NCI-H510A (cell line): ENCODE results near the gene MRPL16.

ENCODE experiments used
- DNase-seq: peaks from one replicate; lab custom pipeline; 2025; lab: John Stamatoyannopoulos, UW

The MRPL16 gene

DNA sequence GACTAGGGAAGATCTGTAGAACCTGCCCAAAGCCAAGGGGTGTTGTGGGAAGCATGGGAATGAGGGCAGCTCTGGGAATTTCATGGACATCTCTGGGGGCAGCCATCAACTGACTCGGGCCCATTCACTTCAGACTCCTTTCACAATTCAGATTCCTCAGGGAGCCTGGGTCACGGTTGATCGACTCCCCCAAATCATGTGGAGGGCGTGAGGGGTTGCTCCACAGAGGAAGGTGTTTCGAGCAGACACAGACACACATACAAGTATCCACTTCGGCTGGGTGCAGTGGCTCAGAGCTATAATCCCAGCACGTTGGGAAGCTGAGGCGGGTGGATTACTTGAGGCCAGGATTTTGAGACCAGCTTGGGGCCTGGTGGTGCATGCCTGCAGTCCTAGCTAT is 39.7 kb downstream of the MRPL16 start:
- DNase-seq, result no peak

DNA sequence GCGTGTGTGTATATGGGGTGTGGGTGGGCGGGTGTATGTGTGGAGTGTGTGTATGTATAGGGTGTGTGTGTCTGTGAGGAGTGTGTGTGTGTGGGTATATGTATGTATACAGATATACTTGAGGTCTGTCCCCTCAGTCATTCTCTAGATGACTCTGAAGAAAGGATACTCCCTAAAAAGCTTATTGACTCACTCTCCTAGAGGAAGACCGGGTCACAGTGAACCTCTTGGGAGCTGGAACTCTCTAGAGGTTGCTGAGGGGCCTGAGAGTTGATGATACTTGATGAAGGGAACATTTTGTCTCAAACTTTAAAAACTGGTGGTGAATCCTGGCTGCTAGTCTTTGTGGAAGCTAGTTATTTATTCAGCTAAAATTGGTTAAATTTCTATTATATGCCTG is 40.3 kb downstream of the MRPL16 start:
- no peak for DNase-seq

DNA sequence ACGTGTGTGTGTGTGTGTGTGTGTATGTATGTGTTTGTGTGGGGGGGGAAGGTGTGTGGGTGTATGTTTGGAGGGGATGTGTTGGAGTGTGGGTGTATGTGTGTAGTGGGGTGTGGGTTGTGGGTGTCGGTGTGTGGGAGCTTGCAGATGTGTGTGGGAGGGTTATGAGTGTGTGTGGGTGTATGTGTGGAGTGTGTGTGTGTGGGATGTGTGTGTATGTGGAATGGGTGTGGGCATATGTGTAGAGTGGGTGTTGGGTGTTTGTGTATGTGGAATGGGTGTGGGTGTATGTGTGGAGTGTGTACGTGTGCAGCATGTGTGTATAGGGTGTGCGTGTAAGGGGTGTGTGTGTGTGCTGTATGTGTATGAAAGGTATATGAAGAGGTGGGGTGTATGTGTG is 40.8 kb downstream of the MRPL16 start:
- no peak for DNase-seq

DNA sequence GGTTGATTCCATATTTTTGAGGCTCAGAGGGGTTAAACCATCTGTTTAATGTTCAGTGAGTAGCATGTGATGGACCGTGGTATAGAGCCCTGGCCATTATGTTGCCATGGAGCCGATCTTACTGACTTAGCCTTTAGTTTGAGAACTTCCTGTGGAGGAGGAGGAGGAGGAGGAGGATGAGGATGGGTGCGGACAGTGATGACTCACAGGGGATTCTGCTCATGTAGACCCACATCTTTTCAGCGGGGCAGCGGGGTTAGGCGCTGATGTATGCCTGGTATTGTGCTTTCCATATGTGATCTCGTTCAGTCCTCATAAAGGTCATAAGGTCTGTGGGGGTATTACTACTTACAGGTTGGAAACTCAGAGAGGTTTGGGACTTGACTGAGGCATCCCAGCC is 41.5 kb downstream of the MRPL16 start:
- DNase-seq, result no peak

DNA sequence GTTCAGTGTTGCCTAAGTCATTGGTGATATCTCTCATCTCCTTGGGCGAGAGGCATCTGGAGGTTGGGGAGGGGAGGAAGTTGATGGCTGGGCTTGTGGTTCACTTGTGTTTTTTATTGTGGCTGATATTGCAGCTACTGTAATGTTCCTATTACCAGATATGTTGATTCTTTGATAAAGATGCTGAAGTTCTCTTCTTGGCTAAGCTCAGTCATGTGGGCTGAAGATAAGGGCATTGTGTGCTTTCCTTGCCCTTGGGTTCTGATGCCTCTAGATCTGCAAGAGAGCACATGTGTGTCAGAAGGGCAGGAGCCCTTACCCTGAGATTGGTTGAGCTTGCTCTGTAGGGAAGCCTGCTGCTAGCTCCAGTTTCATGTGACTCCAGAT is 43.4 kb downstream of the MRPL16 start:
- no peak for DNase-seq

DNA sequence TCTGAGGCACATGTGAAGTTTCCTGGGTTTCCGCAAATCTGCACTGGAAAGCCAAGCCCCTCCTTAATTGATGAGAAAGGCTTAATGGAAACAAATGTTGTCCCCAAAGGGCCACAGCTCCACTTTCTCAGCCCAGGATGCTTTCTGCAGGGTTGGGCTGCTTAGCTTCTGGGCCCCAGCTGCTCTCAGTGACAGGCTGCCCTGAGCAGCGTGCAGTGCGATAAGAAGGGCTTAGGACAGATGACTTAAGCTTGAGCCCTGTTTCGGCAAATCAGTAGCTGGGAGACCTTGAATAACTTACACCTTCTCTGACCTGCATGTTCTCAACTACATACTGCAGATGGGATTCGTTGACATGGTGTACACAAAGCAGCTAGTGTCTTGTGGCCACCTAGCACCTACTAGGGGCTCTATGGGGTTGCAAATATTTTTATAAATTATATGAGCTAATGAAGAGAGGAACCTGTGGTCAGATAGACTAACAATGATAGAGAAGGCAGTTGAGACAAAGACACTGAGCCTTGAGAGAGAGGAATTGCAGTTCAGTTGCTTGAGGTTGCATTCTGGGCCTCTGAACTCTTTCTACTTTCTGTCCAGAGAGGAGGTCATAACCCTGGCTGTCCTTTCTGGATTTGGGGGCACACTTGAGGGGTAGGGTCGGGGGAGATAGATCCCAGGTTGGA is 43.9 kb downstream of the MRPL16 start:
- DNase-seq, result no peak

DNA sequence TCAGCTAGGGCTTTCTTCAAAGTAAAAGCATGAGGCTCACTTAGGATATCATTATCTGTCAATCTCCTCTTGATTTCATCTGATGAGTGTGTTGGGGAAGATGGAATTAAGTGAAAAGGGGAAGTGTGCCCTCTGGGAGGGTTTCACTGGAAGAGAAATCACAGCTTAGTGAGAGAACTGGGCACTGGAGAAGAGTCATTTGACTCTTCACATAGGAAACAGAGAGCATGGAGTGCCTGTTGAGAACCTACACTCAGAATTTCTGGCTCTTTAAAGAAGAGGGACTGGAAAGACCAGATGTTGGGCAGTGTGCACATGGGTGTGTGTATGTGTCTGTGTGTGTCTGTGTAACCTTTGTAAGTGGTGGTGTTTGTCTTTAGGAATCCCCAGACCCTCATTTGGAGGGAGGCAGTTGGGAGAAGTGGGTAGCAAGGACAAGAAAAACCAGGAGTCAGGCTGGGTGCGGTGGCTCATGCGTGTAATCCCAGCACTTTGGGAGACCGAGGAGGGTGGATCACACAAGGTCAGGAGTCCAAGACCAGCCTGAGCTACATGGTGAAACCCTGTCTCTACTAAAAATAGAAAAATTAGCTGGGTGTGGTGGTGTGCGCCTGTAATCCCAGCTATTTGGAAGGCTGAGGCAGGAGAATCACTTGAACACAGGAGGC is 45.4 kb downstream of the MRPL16 start:
- DNase-seq, result no peak

DNA sequence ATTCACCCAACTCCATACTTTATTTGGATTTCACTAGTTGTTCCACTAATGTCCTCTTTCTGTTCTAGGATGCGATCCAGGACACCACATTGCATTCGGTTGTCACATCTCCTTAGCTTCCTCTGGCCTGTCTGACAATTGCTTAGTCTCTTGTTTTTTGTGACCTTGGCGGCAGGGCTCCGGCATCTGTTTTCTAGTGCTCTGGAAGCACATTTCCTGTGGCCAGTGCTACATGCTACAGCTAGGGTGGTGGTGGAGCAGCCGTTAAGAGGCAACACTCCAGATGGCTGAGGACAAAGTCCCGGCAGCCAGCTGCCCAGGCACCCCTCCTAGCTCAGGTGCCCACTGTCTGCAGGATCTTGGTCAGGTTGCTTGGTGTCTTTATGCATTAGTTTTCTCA is 48.6 kb downstream of the MRPL16 start:
- DNase-seq, result no peak

DNA sequence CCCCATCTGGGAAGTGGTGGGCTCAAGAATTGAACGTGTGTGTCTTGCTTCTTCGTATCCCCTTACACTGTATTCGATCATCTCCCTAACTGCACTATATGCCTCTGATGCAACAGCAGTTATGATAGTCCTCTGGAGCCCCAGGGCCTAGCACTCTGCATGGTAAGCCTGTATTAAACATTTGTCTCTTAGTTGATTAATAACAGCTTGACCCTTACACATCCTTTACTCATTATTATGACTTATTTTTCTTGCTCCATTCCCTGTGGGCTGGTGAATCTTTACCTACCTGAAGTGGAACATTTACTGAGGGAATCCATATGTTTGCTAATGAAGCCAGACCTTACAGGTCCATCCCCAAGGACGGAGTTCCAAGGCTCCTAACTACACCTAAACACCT is 49.8 kb downstream of the MRPL16 start:
- no peak for DNase-seq

DNA sequence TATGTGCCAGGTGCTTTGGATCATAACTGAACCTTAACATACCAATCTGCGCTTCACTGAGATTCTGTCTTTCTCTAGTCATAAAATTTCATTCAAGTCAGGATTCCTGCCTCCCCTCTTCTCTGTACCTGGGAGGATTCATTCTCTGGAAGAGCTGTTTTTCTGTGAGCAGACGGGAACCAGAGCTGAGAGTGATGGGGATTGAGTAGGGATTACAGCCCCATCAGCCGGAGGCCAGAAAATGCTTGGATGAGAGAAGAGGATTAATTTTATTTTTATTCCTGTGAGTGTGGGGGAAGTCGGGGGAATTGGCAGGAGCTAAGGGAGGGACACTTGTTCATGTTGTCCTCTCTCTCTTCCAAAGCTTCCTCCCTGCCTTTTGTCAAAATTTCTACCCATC is 50.7 kb downstream of the MRPL16 start:
- DNase-seq, result no peak

DNA sequence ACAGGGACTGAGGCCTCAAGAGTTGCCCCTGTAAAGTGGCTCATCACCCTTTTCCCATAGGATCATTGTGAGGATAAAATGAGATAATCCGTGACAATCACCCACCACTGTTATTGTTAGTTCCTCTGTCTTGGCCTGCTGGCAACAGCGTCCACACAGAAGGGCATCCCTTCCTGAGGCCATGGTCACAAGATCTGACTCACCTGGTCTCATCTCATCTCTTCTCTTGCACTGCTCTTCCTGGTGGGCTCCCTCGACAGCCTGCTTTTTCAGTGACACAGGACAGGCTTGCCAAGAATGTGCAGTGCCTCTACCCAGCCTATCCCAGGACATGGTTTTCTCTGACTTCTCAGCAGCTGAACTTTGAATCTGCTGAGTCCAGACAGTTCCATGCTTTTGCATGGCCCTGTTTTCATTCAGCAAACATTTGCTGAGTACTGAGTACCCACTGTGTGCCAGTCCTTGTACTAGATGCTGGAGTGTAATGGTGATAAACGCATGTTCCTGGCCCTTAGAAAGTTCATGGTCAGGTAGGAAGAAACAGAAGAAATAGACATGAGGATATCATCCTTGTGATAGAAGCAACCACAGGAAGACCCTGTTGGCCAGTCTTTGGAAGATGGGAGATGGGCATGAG is 52.1 kb downstream of the MRPL16 start:
- DNase-seq, result no peak

DNA sequence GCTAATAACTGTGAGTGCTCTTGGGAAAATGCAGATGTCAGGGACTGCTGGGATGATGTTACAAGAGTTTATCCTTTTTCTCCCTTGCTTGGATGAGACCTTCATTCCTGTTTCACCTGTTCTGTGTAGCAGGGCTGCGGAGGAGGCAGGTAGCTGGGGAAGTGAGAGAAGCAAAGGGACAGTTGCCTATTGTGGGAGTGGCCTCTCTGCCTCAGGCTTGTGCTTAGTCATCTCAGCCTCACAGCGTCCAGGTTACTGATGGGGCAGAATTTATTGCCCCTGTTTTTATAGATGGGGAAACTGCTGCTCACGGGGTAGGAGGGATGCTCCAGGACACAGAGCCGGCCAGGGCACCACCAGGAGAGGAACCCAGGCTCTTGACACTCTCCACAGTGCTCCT is 53.7 kb downstream of the MRPL16 start:
- peak; percentile 23 for DNase-seq

DNA sequence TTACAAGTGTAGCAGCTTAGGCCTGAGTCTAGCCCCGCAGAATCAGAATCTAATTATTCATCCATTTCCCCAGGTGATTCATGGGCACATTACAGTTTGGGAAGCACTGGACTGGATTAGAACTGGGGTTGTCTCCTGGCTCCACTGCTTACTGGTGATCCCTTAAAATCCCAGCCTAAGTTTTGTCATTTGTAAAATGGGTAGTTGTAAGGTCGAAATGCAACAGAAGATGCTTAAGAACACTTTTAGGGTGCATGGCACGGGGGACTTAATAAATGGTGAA is 54.1 kb downstream of the MRPL16 start:
- DNase-seq, result no peak
